ENCODE results near the gene RPL15.
A peak's percentile ranks its signal among the peaks of the same experiment; 100 is the strongest.
"Not testable (repeated sequence)": the region's sequence is repeated elsewhere in the genome, so short reads cannot be mapped to it uniquely, and the experiment has no call there.

The RPL15 gene

DNA sequence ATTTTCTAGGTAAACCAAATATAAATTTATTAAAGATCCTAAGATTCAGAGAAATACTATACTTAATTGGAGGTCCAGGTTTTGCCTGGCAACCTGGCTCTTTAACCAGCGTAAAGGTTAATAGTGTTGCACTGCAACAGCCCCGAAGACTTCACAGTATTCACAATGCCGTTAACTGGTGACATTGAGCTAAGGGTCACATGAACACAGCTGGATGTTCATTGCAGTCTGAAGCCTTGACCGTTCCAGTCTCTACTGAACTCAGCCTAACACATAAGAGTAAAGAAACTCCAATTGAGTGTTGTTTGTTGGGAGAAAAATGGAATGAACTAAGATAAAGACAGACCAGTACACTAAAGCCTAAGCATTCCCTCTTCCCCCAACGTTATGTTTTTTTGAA lies 27.0 kb upstream of the RPL15 start:
- DNase-seq, result no peak

DNA sequence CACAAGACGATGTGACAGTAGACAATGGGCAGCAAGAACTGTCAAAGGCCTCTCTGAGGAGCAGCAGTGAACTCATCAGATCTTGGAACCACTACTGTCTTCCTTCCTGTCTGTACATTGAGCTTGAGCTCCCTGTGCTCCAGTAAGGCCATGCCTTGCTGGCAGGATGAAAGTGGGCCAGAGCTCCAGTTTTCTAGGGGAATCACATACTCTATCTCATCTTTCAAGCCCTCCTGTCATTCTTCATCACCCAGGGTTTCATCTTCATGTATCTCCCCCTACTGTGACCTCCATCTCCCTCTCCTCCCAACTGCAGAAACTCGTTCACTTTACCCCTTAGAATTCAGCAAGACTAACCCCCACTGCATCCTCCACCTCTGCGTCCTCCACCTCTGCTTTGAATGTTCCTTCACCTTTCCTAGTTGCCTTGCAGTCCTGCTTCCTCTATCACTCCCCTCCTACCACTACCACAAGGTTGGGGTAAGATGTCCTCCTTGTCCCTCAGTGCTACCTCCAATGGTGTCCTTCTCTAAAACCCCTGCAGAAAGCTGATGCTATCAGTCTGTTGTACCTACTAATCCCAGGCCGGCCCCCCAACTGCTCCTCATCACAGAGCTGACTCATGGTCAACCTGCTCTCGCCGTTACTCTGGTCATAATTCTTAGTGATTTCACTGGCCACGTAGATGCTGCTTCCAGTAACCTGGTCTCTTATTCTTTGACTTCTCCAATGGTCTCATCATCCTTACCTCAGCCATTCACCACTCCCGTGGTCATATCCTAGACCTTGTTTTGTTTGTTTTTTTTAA lies 22.5 kb upstream of the RPL15 start:
- DNase-seq, result no peak

DNA sequence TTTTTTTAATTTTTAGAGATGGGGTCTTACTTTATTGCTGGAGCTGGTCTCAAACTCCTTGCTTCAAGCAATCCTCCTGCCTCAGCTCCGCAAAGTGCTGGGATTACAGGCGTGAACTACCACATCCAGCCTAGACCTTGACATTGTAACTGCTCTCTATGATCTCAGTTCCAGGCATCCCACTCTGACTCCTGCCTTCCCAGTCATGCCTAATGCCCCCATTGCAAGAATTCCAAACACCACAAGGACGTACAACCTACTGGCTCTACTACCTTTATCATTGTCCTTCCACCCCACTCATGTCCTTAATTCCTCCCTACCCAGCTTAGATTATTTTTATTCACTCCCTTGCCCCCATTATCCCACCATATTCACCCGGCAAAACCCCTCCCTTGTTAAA lies 21.8 kb upstream of the RPL15 start:
- DNase-seq, result no peak

DNA sequence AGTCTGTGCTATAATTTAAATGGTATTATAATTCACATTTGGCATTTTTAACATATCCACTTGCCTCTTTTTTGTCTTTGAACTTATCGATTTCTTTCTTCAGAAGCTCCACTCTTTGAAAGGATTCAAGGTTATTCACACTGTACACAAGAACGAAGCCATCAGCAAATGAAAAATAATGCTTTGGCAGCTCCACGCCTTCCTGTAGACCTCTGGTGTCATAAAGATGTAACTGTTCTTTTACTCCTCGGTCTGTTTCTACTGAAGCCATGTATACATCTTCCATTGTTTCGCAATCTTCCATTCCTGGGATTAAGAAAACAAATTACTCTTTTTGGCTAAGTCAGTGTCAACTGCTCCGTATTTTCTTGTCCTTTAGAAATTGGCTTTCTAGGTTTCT lies 16.2 kb upstream of the RPL15 start:
- DNase-seq, result peak; percentile 60

- DNase-seq, result no peak
Measured at GRCh38 chr3:23904545-23904944, 12.4 kb upstream of the RPL15 start.

DNA sequence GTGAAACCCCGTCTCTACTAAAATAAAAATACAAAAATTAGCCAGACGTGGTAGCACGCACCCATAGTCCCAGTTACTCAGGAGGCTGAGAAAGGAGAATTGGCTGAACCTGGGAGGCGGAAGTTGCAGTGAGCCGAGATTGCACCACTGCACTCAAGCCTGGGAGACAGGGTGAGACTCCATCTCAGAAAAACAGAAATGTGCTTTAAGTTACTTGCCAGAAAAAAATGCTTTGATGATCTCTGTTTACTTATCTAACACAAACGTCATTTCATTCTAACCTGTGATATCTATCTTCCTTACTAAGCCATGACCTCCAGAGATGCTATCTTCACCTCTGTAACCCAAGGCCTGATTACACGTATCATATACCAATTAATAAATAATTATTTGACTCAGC lies 7.6 kb upstream of the RPL15 start:
- DNase-seq, result no peak

DNA sequence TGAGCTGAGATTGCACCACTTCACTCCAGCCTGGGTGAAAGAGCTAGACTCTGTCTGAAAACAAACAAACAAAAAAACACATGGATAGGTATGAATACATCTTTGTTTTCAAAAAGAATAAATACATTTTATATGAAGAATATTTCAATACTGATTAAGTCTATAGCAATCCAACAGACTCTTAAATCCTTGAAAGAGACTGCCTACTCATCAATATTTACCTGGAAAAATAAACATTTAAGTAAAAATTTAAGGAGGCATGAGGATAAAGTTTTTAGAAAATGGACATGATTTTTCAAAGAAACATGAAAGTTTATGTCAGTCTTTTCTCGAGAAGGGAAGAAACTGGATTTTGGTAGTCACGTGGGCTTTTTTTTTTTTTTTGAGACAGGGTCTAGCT lies 5.5 kb upstream of the RPL15 start:
- DNase-seq, result no peak

GRCh38 chr3:23912335-23912734 lies 4.6 kb upstream of the RPL15 start:
- not testable (repeated sequence) for DNase-seq

DNA sequence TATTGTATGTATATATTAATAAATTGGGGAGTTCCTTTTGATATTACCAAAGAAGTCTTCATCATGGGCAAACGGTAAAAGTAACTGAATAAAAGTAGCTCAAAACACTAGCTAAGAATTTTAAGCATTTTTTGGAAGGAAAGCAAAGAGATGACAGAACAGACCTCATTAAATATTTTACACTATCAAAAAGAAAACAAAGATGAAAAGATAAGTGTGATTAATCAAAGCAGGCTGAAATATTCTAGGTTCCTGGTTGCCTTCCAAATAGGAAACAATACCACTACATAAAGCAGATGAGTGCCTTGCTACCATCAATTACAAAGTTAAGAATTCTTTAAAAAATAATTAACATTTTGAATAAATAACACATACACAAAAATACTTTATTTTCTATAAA lies 3.8 kb upstream of the RPL15 start:
- no peak for DNase-seq

DNA sequence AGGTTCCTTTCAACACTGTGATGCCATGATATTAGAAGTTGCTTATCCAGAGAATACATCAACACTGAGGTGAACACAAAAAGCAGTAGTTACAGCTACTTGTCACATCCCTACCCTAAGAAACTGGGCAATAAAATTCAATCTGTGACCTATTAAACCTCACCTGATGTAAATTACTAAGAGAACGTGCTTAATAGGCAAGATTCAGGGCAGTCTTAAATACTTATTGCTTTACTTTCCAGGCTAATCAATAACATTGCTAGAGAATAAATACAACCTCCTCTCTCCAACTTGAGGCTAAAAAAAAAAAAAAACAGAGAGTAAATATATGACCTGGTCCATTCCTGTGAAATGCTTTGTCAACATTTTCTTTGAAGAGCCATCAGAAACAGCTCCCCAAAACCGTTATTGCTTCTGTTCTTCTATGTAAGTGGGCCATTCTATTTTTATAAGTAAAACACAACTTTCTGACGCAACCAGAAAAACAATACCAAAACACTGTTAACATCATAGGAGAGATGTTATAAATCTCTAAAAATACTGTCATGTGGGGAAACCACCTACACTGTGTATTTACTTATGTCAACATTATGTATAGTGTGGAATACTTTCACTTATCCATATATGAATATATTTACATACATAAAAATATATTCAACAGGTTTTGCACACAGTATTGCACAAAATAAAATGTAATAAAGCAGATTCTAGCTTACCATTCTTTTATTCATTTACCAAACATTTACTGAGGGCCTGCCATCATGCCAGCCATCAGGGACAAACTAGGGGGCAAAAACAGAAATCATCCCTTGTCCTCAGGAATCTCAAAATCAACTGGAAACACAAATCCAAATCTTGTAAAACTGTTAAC lies 2.8 kb upstream of the RPL15 start:
- no peak for DNase-seq

DNA sequence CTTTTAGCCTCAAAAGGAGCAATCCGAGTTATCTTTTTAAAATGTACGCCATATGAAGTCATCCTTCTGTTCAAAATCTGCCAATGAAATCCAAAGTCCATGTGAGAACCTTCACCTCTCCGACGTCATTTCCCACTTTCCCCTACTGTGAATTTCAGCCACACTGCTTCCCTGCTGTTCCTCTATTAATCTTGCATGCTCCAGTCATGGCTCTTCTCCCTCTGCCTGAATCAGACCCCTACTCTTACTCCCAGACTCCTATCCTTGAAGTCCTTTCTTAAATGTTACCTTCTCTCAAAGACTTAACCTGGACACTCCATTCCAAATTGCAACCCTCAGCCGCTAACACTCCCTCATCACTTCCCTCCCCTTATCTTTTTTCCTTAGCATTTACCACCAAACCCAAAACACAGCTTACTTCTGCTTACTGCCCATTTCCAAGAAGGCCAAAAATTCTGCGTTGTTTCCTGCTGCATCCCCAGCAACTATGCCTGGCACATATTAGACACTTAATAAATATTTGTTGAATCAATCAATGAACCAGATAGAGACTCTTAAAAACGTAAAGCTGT lies 1.3 kb upstream of the RPL15 start:
- peak; percentile 30 for DNase-seq

DNA sequence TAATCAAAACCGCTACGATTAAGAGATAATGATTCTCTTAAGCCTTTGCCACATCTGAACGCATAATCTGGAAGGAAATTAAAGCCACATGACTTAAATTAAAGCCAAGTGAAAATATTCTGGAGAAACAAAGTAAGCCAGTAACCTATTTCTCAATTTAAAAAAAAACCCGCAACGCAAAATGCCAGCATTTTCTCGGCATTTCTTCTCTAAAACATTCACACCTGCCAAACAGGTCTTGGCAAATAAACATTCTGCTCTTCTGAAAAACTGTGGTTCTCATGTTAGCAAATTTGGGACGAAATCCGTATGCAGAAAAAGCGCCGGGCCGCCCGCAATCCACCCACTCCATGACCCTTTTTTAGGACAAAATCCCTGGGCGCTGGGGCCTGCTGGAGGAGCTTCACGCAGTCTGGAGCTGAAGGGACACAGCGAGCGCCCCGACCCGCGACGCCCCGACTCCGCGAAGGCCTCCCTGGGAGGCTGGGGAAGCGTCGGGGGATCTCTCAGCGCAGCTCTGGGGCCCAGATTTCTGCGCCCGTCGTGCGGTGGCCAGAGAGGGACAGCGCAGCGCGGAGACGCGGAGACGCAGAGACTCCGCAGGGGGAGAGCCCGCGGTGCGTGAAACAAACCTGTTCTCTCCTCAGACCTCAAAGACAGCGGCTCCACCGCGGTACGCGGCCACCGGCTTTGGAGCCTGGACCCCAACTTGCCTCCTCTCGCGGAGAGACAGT lies 613 bp upstream of the RPL15 start:
- DNase-seq, result no peak

- DNase-seq, result not testable (repeated sequence)
Measured at GRCh38 chr3:23917679-23918303, 859 bp downstream of the RPL15 start.

GRCh38 chr3:23918331-23918730 lies 1.4 kb downstream of the RPL15 start:
- DNase-seq, result not testable (repeated sequence)

DNA sequence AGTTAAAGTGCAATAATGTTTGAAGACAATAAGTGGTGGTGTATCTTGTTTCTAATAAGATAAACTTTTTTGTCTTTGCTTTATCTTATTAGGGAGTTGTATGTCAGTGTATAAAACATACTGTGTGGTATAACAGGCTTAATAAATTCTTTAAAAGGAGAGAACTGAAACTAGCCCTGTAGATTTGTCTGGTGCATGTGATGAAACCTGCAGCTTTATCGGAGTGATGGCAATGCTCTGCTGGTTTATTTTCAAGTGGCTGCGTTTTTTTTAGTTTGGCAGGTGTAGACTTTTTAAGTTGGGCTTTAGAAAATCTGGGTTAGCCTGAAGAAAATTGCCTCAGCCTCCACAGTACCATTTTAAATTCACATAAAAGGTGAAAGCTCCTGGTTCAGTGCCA lies 2.7 kb downstream of the RPL15 start:
- DNase-seq, result no peak

DNA sequence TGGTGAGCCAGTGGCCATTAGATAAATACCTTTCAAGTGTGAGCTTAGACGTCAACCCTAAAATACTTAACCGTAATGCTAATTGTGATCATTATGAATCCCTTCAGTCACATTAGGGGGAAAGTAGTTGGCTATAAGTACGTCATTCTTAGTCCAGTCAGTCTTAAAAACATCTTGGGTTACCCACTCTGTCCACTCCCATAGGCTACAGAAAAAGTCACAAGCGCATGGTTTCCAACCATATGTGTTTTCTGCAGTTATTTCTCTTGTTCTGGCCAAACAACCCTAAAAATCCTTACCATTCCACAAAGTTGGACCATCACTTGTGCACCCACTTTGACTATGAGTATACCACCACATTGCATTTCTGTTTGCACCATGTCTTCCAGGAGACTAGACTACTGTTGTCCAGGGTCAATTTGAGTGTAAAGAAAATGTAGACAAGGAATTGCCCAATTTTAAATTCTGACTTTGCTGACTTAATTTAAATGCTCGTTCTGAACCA lies 3.3 kb downstream of the RPL15 start:
- DNase-seq, result no peak

- DNase-seq, result no peak
Measured at GRCh38 chr3:23921052-23921511, 4.2 kb downstream of the RPL15 start.

DNA sequence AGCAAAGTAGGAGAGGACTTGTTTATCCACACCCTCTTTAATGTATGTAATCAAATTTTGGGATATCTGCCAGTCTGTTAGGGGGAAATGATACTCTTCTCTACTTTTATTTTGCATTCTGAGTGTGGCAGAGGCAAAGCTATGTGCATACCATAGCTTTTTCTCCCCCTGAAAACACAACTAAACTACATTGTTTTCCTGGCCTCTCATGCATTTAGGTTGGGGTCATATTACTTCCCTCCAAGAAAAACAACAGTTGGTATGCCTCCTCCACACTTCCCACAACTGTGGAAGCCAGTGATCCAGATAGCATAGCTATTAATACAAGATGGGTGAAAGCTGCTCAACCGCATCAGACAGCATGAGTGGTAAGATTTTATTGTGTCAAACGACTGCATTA lies 6.9 kb downstream of the RPL15 start:
- peak; percentile 70 for DNase-seq

DNA sequence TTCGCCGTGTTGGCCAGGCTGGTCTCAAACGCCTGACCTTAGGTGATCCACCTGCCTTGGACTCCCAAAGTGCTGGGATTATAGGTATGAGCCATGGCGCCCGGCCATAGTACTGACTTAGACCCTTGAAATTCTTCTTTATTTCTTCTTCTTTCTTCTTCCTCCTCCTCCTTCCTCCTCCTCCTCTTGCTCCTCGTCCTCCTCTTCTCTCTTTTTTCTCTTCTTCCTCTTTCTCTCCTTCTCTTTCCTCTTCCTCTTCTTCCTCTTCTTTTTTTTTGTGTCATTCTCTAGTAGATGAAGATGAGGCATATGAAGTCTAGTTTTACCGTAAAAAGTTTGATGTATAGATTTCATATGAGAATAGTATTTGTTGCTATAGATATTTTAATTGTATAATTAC lies 9.3 kb downstream of the RPL15 start:
- no peak for DNase-seq

DNA sequence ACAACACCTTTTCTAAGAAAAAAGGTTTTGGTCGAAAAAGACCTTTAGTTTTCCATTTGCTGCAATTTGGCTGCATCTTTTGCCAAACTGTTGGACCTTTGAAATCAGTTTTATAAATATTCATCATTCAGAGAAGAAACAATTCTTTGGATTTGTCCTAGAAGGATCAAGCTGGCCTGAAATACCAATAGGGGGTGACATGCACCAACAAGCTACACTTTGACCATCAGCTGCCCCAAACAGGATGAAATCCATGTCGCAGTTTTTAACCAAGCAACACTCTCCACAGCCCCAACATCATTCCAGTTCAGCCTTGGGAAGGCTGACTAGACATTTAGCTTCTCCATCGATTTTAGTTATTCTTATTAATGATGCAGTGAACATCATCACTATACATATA lies 9.8 kb downstream of the RPL15 start:
- DNase-seq, result no peak

GRCh38 chr3:23928524-23928923 lies 11.6 kb downstream of the RPL15 start:
- no peak for DNase-seq

- DNase-seq, result no peak
Measured at GRCh38 chr3:23931597-23931996, 14.7 kb downstream of the RPL15 start.
